Gastrocnemius medialis (tissue), 4 donors: ENCODE results near the gene CYFIP2.

Experiments
- POLR2A ChIP-seq, 2 donors: fragments of 450-650 bp; IDR thresholded peaks; one replicate each; pipeline ENCODE4 v1.6.1; 2017; ENCODE audit warnings: antibody characterized with exemption in 2 of 2, mild to moderate bottlenecking in 2 of 2, moderate library complexity in 2 of 2
- TF ChIP-seq, protein P1 (sequence below), 5 experiments: fragments of 450-650 bp in 3 of 5; fragments of 200-600 bp in 2 of 5; sonication (generic) in 2 of 5; IDR thresholded peaks in 4 of 5; conservative IDR thresholded peaks in 1 of 5; 1 replicate in 4 of 5; 2 replicates in 1 of 5; pipeline ENCODE4 v1.5.1; 2016 to 2019; ENCODE audit warnings: antibody characterized with exemption in 5 of 5, mild to moderate bottlenecking in 3 of 5, moderate library complexity in 3 of 5

DNA sequence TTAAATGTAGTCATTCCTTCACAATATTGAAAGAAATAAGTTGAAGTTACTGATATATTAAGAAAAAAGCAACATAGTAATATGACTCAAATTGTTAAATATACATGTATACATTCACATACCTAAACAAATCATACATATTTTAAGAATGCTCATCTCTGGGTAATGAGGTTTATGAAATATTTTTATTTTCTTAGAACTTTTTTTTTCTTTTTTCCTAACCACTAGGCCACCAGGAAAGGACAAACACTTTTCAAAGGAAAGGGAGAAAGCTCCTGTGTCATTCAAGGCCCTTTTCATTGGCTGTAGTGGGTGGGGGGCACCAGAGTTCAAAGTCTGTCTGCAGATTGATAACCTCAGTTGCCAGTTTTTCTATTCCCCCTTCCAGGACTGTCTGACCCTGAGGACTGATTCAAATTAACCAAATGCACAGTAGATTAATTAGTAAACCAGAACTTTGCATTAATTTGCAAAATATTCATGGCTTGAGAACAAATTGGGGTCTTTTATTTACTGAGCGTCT, 121.2 kb downstream of the CYFIP2 start:
- TF ChIP-seq, protein P1, sequence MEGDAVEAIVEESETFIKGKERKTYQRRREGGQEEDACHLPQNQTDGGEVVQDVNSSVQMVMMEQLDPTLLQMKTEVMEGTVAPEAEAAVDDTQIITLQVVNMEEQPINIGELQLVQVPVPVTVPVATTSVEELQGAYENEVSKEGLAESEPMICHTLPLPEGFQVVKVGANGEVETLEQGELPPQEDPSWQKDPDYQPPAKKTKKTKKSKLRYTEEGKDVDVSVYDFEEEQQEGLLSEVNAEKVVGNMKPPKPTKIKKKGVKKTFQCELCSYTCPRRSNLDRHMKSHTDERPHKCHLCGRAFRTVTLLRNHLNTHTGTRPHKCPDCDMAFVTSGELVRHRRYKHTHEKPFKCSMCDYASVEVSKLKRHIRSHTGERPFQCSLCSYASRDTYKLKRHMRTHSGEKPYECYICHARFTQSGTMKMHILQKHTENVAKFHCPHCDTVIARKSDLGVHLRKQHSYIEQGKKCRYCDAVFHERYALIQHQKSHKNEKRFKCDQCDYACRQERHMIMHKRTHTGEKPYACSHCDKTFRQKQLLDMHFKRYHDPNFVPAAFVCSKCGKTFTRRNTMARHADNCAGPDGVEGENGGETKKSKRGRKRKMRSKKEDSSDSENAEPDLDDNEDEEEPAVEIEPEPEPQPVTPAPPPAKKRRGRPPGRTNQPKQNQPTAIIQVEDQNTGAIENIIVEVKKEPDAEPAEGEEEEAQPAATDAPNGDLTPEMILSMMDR (IDR thresholded peaks at IDR 0.05 in 4 of 5, conservative IDR thresholded peaks at IDR 0.05 in 1 of 5), result no peak
- TF ChIP-seq POLR2A (IDR thresholded peaks at IDR 0.05), result no peak
